ENCODE measurements around the gene PACSIN2.
A peak's percentile ranks its signal among the peaks of the same experiment; 100 is the strongest.

The PACSIN2 gene

DNA sequence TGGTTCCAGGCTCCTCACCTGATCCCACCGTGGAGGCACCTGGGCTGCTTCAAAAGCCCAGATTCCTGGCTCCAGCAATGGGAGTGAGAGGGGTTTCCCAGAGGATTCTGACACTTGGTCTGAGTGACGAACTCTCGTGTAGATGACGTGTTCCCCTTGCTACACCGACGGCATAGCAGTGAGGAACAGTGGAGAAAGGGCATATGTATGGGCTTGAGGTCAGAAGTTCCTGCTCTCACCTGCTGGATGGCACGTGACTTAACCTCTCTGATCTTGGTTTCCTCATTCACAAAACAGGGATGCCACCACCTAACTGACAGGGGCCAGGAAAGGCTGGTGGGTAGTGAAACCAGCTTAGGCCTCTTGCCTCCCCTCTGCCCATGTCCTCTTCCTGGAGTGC is 127.8 kb downstream of the PACSIN2 start:
- Histone ChIP-seq H3K4me3 (ENCODE audit: low read length) (no peak overlapping the region), H3K9me3 (ENCODE audit: insufficient read depth, low read depth, low read length) (no peaks in the 10 kb centered on the region), H3K4me1 (ENCODE audit: insufficient read depth, low read length) (peaks cover under 1% of the 10 kb centered on the region; the same call in 1 of the 2 replicates), H3K36me3 (ENCODE audit: insufficient read depth, low read length) (peaks cover 78% of the 10 kb centered on the region), H3K27me3 (ENCODE audit: insufficient read depth, low read length) (no peaks in the 10 kb centered on the region), H3K9ac (ENCODE audit: low read depth, low read length) (no peak overlapping the region), H3K27ac (ENCODE audit: low read depth, low read length) (no peak overlapping the region)
- 86% methylated on average over 7 of the region's 7 CpGs for WGBS

DNA sequence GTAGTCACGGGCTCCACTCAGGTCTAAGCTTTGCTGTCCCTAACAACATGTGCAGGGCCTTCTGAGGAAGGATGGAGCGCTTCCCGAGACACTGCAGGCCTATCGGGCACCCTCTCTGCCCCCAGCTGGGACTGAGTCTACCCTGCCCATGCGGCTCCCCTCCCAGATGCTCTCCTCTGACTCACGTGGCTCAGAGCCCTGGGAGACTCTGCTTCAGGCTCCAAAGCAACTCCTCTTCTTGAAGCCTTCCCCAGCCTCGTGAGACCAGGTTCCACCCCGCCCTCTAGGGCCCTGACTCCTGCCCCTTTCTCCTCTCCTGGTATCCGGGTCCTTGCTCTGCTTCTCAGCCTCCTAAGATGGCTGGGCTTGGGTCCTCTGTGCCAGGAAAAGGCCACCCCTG is 129.5 kb downstream of the PACSIN2 start:
- Histone ChIP-seq H3K9me3 (ENCODE audit: insufficient read depth, low read depth, low read length) (no peaks in the 10 kb centered on the region), H3K36me3 (ENCODE audit: insufficient read depth, low read length) (peaks cover 83% of the 10 kb centered on the region), H3K27me3 (ENCODE audit: insufficient read depth, low read length) (no peaks in the 10 kb centered on the region), H3K9ac (ENCODE audit: low read depth, low read length) (no peak overlapping the region), H3K4me3 (ENCODE audit: low read length) (no peak overlapping the region), H3K27ac (ENCODE audit: low read depth, low read length) (no peak overlapping the region), H3K4me1 (ENCODE audit: insufficient read depth, low read length) (peaks cover 3% of the 10 kb centered on the region; the same call in 1 of the 2 replicates)
- WGBS, result 81% methylated on average over 9 of the region's 9 CpGs

DNA sequence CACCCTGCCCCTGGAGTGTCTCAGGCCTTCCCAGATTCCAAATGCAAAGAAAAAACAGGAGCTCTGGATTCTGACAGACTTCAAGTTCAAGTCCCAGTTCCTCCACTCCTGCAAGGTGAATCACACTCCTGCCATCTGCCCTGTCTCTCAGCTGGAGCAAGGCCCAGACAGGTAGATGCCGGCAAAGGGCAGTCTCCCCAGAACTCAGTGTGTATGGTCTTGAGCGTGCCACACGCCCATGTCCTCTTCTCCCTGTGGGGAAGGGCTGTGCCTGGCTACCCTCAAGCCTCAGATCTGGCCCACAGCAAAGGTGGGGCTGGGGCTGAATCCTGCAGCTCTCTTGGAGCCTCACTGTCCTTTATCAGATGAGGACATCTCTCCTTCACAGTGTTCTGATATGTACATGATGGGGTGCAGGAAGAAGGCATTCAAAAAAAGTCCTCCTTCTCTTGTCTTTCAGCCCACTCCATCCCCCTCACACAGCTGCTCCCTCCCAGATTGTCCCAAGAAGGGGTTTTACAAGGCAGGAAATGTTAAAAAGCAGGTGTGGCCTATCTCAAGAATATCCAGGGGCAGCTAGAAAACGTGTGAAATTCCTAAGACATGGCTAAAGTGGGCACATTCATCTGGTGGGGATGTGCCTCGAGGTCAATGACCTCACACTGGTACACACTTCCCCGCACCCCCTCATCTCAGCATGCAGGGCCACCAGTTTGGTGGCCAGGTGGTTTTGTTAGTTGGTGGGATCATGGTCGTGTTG is 130.2 kb downstream of the PACSIN2 start:
- peaks cover 86% of the 10 kb centered on the region for H3K36me3 ChIP-seq (ENCODE audit: insufficient read depth, low read length)
- H3K27ac ChIP-seq (ENCODE audit: low read depth, low read length), result no peak overlapping the region
- no peak overlapping the region for H3K9ac ChIP-seq (ENCODE audit: low read depth, low read length)
- no peak overlapping the region for H3K4me3 ChIP-seq (ENCODE audit: low read length)
- H3K27me3 ChIP-seq (ENCODE audit: insufficient read depth, low read length), result no peaks in the 10 kb centered on the region
- no peaks in the 10 kb centered on the region for H3K9me3 ChIP-seq (ENCODE audit: insufficient read depth, low read depth, low read length)
- 80% methylated on average over 7 of the region's 7 CpGs for WGBS
- peaks cover 3% of the 10 kb centered on the region; the same call in 1 of the 2 replicates for H3K4me1 ChIP-seq (ENCODE audit: insufficient read depth, low read length)

DNA sequence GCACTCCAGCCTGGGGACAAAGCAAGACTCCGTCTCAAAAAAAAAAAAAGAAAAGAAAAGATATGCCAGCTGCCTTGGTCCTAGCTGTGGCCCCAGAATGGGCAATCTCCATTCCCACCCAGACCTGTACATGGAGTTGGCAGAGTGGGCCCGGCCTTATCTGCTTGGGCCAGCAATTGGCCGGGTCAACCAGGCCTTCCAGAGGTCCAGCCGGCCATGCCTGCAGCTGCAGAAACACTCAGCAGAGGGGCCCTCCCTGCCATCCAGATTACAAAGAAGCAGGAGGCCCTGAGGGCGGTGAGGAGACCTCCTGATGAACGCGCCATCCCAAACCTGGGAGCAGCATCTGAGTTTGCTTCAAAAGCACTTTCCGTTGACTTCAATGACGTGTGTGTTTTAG is 131.0 kb downstream of the PACSIN2 start:
- Histone ChIP-seq H3K27ac (ENCODE audit: low read depth, low read length) (no peak overlapping the region), H3K9ac (ENCODE audit: low read depth, low read length) (no peak overlapping the region), H3K9me3 (ENCODE audit: insufficient read depth, low read depth, low read length) (no peaks in the 10 kb centered on the region), H3K4me1 (ENCODE audit: insufficient read depth, low read length) (peaks cover 3% of the 10 kb centered on the region; the same call in 1 of the 2 replicates), H3K36me3 (ENCODE audit: insufficient read depth, low read length) (peaks cover 85% of the 10 kb centered on the region), H3K27me3 (ENCODE audit: insufficient read depth, low read length) (no peaks in the 10 kb centered on the region), H3K4me3 (ENCODE audit: low read length) (no peak overlapping the region)
- 95% methylated on average over 9 of the region's 9 CpGs for WGBS

DNA sequence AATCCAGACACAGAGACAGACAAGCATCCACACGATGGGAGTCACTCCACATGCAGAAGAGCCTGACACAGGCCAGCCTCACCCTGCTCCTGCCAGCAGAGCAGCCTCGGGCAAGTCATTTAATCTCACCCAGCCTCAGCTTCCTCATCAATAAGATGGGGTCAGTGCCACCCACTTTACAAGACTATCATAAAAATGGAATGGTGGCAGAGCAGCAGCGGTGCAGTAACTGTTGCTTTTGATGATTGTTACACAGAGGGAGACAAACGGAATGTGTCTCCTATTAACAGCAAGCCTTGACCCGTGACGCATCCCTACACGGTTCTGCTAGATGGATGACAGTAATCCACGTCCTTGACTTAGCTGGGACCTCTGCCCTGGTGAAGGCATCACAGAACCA is 131.8 kb downstream of the PACSIN2 start:
- H3K4me3 ChIP-seq (ENCODE audit: low read length), result no peak overlapping the region
- no peak overlapping the region for H3K27ac ChIP-seq (ENCODE audit: low read depth, low read length)
- no peaks in the 10 kb centered on the region for H3K9me3 ChIP-seq (ENCODE audit: insufficient read depth, low read depth, low read length)
- 92% methylated on average over 8 of the region's 8 CpGs for WGBS
- H3K36me3 ChIP-seq (ENCODE audit: insufficient read depth, low read length), result peaks cover 85% of the 10 kb centered on the region
- H3K9ac ChIP-seq (ENCODE audit: low read depth, low read length), result no peak overlapping the region
- H3K4me1 ChIP-seq (ENCODE audit: insufficient read depth, low read length), result peaks cover 3% of the 10 kb centered on the region; the same call in 1 of the 2 replicates
- no peaks in the 10 kb centered on the region for H3K27me3 ChIP-seq (ENCODE audit: insufficient read depth, low read length)

DNA sequence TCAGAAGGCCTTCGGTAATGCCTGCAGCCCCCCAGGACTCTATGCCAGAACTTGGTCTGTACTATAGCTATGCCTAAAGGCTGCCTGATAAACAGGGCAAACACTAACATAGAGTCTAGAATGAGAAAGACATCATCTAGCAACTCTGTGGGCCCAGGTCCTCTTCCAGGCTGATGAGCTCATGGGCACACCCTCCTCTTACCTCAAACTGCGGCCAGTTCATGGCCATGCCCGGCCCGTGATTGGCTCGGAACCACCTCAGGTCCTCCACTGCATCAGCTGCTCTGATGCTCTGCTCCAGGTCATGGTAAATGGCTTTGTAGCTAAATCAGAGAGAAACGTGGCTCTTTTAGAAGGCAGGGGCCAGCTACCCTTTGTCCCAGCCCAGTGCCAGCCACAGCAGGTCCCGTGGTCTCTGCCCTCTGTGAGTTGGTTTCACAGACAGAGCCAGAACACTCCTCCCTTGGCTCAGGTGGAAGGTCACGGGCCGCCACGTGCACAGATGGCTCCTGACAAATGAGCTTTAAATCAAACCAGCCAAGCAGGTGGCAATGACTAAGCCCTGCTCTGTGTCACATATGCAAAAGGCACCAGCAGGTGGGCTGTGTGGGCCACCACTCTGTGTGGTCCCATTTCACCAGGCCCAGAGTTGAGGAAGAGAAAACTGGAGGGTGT is 132.8 kb downstream of the PACSIN2 start:
- Histone ChIP-seq H3K27ac (ENCODE audit: low read depth, low read length) (peak overlapping the region; percentile 52), H3K4me1 (ENCODE audit: insufficient read depth, low read length) (peaks cover 3% of the 10 kb centered on the region; the same call in 1 of the 2 replicates), H3K36me3 (ENCODE audit: insufficient read depth, low read length) (peaks cover 87% of the 10 kb centered on the region), H3K27me3 (ENCODE audit: insufficient read depth, low read length) (no peaks in the 10 kb centered on the region), H3K9ac (ENCODE audit: low read depth, low read length) (no peak overlapping the region), H3K4me3 (ENCODE audit: low read length) (no peak overlapping the region), H3K9me3 (ENCODE audit: insufficient read depth, low read depth, low read length) (no peaks in the 10 kb centered on the region)
- 74% methylated on average over 10 of the region's 10 CpGs for WGBS

DNA sequence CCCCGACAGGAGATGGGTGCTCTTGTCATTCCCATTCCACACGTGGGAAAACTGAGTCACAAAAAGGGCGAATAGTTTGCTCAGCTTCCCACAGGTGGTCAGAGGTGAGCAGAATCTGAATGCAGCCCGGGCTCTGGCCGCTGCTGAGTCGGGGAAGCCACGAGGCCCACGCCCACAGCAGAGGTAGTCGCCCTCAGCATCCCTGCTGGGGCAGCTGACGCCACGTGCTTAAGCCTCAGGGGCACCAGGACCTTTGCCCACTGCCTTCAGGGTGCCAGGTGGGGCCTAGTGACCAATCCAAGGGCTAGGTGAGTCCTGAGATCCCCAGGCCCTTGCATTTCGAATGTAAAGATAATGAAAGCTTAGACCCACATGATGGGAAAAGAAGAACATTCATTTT is 133.7 kb downstream of the PACSIN2 start:
- H3K4me3 ChIP-seq (ENCODE audit: low read length), result no peak overlapping the region
- peaks cover 88% of the 10 kb centered on the region for H3K36me3 ChIP-seq (ENCODE audit: insufficient read depth, low read length)
- H3K4me1 ChIP-seq (ENCODE audit: insufficient read depth, low read length), result peaks cover 3% of the 10 kb centered on the region; the same call in 1 of the 2 replicates
- no peaks in the 10 kb centered on the region for H3K27me3 ChIP-seq (ENCODE audit: insufficient read depth, low read length)
- no peak overlapping the region for H3K9ac ChIP-seq (ENCODE audit: low read depth, low read length)
- WGBS, result 95% methylated on average over 12 of the region's 12 CpGs
- H3K27ac ChIP-seq (ENCODE audit: low read depth, low read length), result no peak overlapping the region
- H3K9me3 ChIP-seq (ENCODE audit: insufficient read depth, low read depth, low read length), result no peaks in the 10 kb centered on the region

DNA sequence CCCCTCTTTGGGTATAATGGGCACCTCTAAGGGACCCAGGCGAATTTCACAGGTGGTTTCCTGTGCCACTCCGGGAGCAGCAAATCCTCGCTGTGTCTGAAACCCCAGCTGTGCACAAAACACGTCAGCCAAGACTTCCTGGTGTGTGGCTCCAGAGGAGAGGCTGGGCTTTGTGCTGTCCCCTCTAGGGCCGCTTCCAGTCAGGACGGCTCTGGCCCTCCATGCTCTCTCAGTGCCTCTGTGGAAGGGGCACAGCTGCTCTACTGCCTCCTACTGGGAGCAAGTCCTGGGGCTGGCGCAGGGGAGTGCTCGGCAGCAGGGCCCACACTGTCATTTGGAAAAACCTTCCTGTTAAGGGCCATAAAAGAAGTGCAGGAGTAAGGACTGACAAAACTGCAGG is 134.1 kb downstream of the PACSIN2 start:
- Histone ChIP-seq H3K9me3 (ENCODE audit: insufficient read depth, low read depth, low read length) (no peaks in the 10 kb centered on the region), H3K4me3 (ENCODE audit: low read length) (no peak overlapping the region), H3K4me1 (ENCODE audit: insufficient read depth, low read length) (peaks cover 3% of the 10 kb centered on the region; the same call in 1 of the 2 replicates), H3K36me3 (ENCODE audit: insufficient read depth, low read length) (peaks cover 90% of the 10 kb centered on the region), H3K9ac (ENCODE audit: low read depth, low read length) (no peak overlapping the region), H3K27me3 (ENCODE audit: insufficient read depth, low read length) (no peaks in the 10 kb centered on the region), H3K27ac (ENCODE audit: low read depth, low read length) (no peak overlapping the region)
- WGBS, result 90% methylated on average over 8 of the region's 8 CpGs

DNA sequence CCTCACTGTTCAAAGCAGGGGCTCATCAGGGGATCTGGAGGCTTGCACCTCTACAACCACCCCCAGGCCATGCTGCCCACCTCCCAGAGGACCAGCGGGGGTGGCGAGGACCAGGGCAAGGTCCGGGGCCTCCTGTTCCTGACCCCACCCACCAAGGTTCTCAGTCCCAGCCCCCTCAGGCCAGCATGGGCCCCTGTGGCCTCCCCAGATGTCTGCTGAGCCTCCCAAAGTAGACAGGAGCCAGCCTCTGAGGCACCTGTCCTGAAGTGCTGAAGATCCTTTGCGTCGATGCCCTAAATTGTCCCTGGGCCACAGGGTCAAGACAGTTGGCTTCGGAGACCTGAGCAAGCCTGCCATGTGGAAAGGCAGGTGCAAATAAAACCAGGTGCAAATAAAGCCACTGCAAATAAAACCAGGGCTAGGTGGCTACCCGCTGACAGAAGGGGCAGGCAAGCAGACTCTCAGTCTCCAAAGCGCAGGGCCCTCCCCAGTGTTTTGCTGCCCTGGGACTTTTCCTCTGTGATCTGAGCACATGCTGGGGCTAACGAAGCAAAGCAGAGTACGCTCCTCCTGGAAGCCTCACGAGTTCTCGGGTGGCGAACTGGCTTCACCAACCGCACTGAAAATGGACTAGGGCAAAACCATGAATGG is 135.5 kb downstream of the PACSIN2 start:
- H3K27me3 ChIP-seq (ENCODE audit: insufficient read depth, low read length), result no peaks in the 10 kb centered on the region
- WGBS, result 92% methylated on average over 14 of the region's 14 CpGs
- no peak overlapping the region for H3K4me3 ChIP-seq (ENCODE audit: low read length)
- peaks cover 3% of the 10 kb centered on the region; the same call in 1 of the 2 replicates for H3K4me1 ChIP-seq (ENCODE audit: insufficient read depth, low read length)
- H3K36me3 ChIP-seq (ENCODE audit: insufficient read depth, low read length), result peaks cover 92% of the 10 kb centered on the region
- no peak overlapping the region for H3K27ac ChIP-seq (ENCODE audit: low read depth, low read length)
- H3K9ac ChIP-seq (ENCODE audit: low read depth, low read length), result no peak overlapping the region
- no peaks in the 10 kb centered on the region for H3K9me3 ChIP-seq (ENCODE audit: insufficient read depth, low read depth, low read length)

DNA sequence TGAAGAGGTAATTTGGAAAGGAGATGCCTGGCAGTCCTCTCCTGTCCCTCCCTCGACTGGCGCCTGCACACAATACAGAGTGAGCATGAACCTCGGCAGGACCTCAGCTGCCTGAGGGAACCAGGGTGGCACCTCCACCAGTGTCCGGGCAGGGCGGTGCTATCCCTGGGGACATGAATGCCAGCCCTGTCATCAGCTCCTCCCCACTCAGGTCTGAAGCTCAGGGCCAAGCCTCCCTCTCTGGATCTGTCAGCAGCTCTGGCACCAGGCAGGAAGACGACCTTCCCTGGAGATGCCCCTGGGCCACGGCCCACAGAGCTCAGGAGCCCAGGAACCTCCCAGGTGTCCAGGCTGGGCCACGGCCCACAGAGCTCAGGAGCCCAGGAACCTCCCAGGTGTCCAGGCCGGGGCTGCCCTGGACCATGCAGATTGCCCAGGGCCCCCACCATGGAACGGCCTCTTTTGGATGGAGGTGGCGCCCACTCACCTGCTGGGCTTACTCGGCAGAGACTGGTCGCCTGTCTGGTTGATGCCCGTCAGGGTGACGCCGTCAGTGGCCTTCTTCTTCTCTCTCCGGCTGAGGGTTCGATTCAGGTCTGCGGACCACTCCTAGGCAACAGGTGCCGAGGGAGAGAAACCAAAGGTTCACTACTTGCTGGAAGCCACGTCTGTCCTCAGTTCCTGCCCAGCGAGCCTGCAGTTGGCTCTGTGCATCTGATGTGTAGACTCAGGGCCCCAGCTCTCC is 136.2 kb downstream of the PACSIN2 start:
- 93% methylated on average over 22 of the region's 22 CpGs for WGBS
- no peaks in the 10 kb centered on the region for H3K9me3 ChIP-seq (ENCODE audit: insufficient read depth, low read depth, low read length)
- no peaks in the 10 kb centered on the region for H3K27me3 ChIP-seq (ENCODE audit: insufficient read depth, low read length)
- H3K36me3 ChIP-seq (ENCODE audit: insufficient read depth, low read length), result peaks cover 93% of the 10 kb centered on the region
- H3K9ac ChIP-seq (ENCODE audit: low read depth, low read length), result no peak overlapping the region
- no peak overlapping the region for H3K4me3 ChIP-seq (ENCODE audit: low read length)
- peaks cover 3% of the 10 kb centered on the region; the same call in 1 of the 2 replicates for H3K4me1 ChIP-seq (ENCODE audit: insufficient read depth, low read length)
- no peak overlapping the region for H3K27ac ChIP-seq (ENCODE audit: low read depth, low read length)

Measured in HUES64 (cell line).